ENCODE data around the gene PEAK3.

PEAK3 gene

DNA sequence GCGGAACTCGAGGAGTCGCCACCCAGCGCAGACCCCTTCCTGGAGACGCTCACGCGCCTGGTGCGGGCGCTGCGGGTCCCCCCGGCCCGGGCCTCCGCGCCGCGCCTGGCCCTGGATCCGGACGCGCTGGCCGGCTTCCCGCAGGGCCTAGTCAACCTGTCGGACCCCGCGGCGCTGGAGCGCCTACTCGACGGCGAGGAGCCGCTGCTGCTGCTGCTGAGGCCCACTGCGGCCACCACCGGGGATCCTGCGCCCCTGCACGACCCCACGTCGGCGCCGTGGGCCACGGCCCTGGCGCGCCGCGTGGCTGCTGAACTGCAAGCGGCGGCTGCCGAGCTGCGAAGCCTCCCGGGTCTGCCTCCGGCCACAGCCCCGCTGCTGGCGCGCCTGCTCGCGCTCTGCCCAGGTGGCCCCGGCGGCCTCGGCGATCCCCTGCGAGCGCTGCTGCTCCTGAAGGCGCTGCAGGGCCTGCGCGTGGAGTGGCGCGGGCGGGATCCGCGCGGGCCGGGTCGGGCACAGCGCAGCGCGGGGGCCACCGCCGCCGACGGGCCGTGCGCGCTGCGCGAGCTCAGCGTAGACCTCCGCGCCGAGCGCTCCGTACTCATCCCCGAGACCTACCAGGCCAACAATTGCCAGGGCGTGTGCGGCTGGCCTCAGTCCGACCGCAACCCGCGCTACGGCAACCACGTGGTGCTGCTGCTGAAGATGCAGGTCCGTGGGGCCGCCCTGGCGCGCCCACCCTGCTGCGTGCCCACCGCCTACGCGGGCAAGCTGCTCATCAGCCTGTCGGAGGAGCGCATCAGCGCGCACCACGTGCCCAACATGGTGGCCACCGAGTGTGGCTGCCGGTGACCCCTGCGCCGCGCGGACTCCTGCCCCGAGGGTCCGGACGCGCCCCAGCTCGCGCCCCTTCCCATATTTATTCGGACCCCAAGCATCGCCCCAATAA lies 30.6 kb downstream of the PEAK3 start:
- no peak overlapping the region for H3K4me3 ChIP-seq (ENCODE audit: low read length)
- H3F3A ChIP-seq (ENCODE audit: insufficient read depth, low read length) = peaks cover 34% of the 10 kb centered on the region
- H3K36me3 ChIP-seq (replicated peaks; ENCODE audit: insufficient read depth, low read length) = 0 out of 2 replicates have a peak, but pooled peaks cover 5% of the 10 kb centered on the region
- H3K79me2 ChIP-seq (ENCODE audit: low read length) = peaks cover 60% of the 10 kb centered on the region
- H3K9me2 ChIP-seq (replicated peaks; ENCODE audit: insufficient read depth, low read length) = no peaks in the 10 kb centered on the region
- TF ChIP-seq, protein P1, sequence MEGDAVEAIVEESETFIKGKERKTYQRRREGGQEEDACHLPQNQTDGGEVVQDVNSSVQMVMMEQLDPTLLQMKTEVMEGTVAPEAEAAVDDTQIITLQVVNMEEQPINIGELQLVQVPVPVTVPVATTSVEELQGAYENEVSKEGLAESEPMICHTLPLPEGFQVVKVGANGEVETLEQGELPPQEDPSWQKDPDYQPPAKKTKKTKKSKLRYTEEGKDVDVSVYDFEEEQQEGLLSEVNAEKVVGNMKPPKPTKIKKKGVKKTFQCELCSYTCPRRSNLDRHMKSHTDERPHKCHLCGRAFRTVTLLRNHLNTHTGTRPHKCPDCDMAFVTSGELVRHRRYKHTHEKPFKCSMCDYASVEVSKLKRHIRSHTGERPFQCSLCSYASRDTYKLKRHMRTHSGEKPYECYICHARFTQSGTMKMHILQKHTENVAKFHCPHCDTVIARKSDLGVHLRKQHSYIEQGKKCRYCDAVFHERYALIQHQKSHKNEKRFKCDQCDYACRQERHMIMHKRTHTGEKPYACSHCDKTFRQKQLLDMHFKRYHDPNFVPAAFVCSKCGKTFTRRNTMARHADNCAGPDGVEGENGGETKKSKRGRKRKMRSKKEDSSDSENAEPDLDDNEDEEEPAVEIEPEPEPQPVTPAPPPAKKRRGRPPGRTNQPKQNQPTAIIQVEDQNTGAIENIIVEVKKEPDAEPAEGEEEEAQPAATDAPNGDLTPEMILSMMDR (IDR thresholded peaks at IDR 0.05; ENCODE audit: low read length) = no peak
- TF ChIP-seq EZH2phosphoT487 (IDR thresholded peaks at IDR 0.05; ENCODE audit: low read length) (no peak), EZH2 (optimal IDR thresholded peaks at IDR 0.05; ENCODE audit: low read depth, low read length) (no peak)
- no peak overlapping the region for H3K27ac ChIP-seq (ENCODE audit: low read length)
- H4K20me1 ChIP-seq (ENCODE audit: insufficient read depth, low read length) = no peaks in the 10 kb centered on the region
- DNase-seq = no peak
- H3K9ac ChIP-seq (ENCODE audit: low read length) = no peak overlapping the region
- no peaks in the 10 kb centered on the region for H3K27me3 ChIP-seq (replicated peaks; ENCODE audit: insufficient read depth, low read length)
- H3K9me3 ChIP-seq (replicated peaks; ENCODE audit: insufficient read depth, low read length) = no peaks in the 10 kb centered on the region
- no peak overlapping the region for H2AFZ ChIP-seq (ENCODE audit: low read length)
- H3K4me2 ChIP-seq (ENCODE audit: low read depth, low read length) = no peak overlapping the region
- peaks cover 18% of the 10 kb centered on the region for H3K4me1 ChIP-seq (ENCODE audit: low read length)

DNA sequence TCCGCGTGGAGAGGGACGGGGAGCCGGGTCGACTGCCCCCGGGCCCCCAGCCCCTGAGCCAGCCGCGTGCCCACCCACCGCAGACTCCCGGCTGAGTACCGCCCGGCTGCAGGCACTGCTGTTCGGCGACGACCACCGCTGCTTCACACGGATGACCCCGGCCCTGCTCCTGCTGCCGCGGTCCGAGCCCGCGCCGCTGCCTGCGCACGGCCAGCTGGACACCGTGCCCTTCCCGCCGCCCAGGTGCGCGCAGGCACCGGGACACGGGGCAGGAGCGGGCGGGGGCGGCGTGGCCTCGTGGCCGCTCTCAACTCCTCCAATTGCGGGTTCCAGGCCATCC lies 31.2 kb downstream of the PEAK3 start:
- 0 out of 2 replicates have a peak, but pooled peaks cover 9% of the 10 kb centered on the region for H3K36me3 ChIP-seq (replicated peaks; ENCODE audit: insufficient read depth, low read length)
- peaks cover 13% of the 10 kb centered on the region for H3K4me1 ChIP-seq (ENCODE audit: low read length)
- H3K9ac ChIP-seq (ENCODE audit: low read length) = no peak overlapping the region
- H3K79me2 ChIP-seq (ENCODE audit: low read length) = peaks cover 61% of the 10 kb centered on the region
- no peak overlapping the region for H3K4me2 ChIP-seq (ENCODE audit: low read depth, low read length)
- H3F3A ChIP-seq (ENCODE audit: insufficient read depth, low read length) = peaks cover 29% of the 10 kb centered on the region
- H2AFZ ChIP-seq (ENCODE audit: low read length) = no peak overlapping the region
- no peaks in the 10 kb centered on the region; the same call in 1 of the 2 replicates for H4K20me1 ChIP-seq (ENCODE audit: insufficient read depth, low read length)
- no peak for TF ChIP-seq EZH2 (optimal IDR thresholded peaks at IDR 0.05; ENCODE audit: low read depth, low read length)
- TF ChIP-seq, protein P1 (IDR thresholded peaks at IDR 0.05; ENCODE audit: low read length) = no peak
- no peak for TF ChIP-seq EZH2phosphoT487 (IDR thresholded peaks at IDR 0.05; ENCODE audit: low read length)
- H3K9me3 ChIP-seq (replicated peaks; ENCODE audit: insufficient read depth, low read length) = no peaks in the 10 kb centered on the region
- no peak overlapping the region for H3K4me3 ChIP-seq (ENCODE audit: low read length)
- H3K27me3 ChIP-seq (replicated peaks; ENCODE audit: insufficient read depth, low read length) = no peaks in the 10 kb centered on the region
- no peak overlapping the region for H3K27ac ChIP-seq (ENCODE audit: low read length)
- DNase-seq = no peak
- no peaks in the 10 kb centered on the region for H3K9me2 ChIP-seq (replicated peaks; ENCODE audit: insufficient read depth, low read length)

DNA sequence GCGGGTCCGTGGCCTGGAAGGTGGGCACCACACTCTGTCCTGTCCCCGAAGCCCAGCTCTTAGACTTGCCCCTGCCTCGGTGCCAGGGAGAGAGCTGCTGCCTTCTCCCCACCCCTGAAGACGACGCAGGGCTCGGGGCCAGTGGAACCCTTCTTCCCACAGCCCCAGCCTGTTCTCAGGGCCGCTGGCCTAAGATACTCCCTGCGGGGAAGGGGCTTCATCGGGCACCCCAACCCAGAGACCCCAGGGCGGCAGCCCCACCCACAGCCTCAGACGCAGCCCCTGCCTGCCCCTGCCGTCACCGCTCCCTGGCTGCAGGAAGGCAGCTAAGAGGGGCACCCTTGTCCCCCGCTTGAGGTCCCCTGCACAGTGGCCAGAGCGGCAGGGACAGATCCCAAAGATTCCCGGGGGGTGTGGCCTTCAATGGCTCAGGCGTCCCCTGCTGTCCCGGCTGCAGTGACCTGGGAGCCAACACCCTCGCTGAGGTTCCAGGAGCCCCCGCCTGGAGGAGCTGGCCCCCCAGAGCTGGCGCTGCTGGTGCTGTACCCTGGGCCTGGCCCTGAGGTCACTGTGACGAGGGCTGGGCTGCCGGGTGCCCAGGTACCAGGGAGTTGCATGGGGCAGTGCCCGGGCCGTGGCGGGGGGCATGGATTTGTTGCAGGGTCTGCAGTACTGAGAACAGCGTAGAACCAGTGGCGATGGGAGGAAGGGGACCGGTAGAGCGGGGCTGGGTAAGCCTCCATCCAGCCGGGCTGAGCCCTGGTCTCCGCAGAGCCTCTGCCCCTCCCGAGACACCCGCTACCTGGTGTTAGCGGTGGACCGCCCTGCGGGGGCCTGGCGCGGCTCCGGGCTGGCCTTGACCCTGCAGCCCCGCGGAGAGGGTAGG lies 31.9 kb downstream of the PEAK3 start:
- H3K4me1 ChIP-seq (ENCODE audit: low read length) = peaks cover 9% of the 10 kb centered on the region
- H3K27ac ChIP-seq (ENCODE audit: low read length) = no peak overlapping the region
- no peak overlapping the region for H2AFZ ChIP-seq (ENCODE audit: low read length)
- no peaks in the 10 kb centered on the region for H3K9me3 ChIP-seq (replicated peaks; ENCODE audit: insufficient read depth, low read length)
- H3K79me2 ChIP-seq (ENCODE audit: low read length) = peaks cover 61% of the 10 kb centered on the region
- H3K36me3 ChIP-seq (replicated peaks; ENCODE audit: insufficient read depth, low read length) = peaks cover 15% of the 10 kb centered on the region
- H3K4me3 ChIP-seq (ENCODE audit: low read length) = no peak overlapping the region
- DNase-seq = no peak
- H3F3A ChIP-seq (ENCODE audit: insufficient read depth, low read length) = peaks cover 24% of the 10 kb centered on the region
- no peaks in the 10 kb centered on the region for H3K9me2 ChIP-seq (replicated peaks; ENCODE audit: insufficient read depth, low read length)
- no peaks in the 10 kb centered on the region; the same call in 1 of the 2 replicates for H4K20me1 ChIP-seq (ENCODE audit: insufficient read depth, low read length)
- no peaks in the 10 kb centered on the region for H3K27me3 ChIP-seq (replicated peaks; ENCODE audit: insufficient read depth, low read length)
- no peak overlapping the region for H3K9ac ChIP-seq (ENCODE audit: low read length)
- no peak overlapping the region for H3K4me2 ChIP-seq (ENCODE audit: low read depth, low read length)
- TF ChIP-seq EZH2phosphoT487 (IDR thresholded peaks at IDR 0.05; ENCODE audit: low read length) (no peak), EZH2 (optimal IDR thresholded peaks at IDR 0.05; ENCODE audit: low read depth, low read length) (no peak)
- TF ChIP-seq, protein P1 (IDR thresholded peaks at IDR 0.05; ENCODE audit: low read length) = no peak
